B cell (primary cell): ENCODE measurements around the gene PACSIN2. TPM values are rescaled to one million over a fixed set of nuclear protein-coding genes. Genes with fewer than 3 reads are reported as not detected.

Experiments
- ATAC-seq: fragments of 200-7000 bp; cut with Tn5 transposase; one replicate; pipeline ENCODE4 v1.10.0; 2021; ENCODE audit warnings: low read depth, mild to moderate bottlenecking, moderate number of reproducible peaks, moderate library complexity
- CTCF ChIA-PET: fragments of 350-600 bp; sonication (Branson Sonifier 250); formaldehyde crosslinking; loops from one replicate; lab custom pipeline; 2021; ENCODE audit warnings: antibody characterized with exemption, inconsistent platforms; lab: Charles Lee
- POLR2A ChIA-PET: fragments of 350-600 bp; sonication (Branson Sonifier 250); formaldehyde crosslinking; loops from one replicate; lab custom pipeline; 2021; ENCODE audit warnings: antibody characterized with exemption; lab: Charles Lee
- DNase-seq: peaks from one replicate; pipeline ENCODE4 v3.0.0; 2013
- H2AFZ ChIP-seq: 2 replicates; pipeline ENCODE4 v1.6.1; 2012; ENCODE audit warnings: mild to moderate bottlenecking, low read depth, low read length; ENCODE audit not compliant: insufficient read depth, poor library complexity, severe bottlenecking
- H3K27ac ChIP-seq, 2 donors: 1 replicate in 1 of 2; 2 replicates in 1 of 2; pipeline ENCODE4 v1.5.1; 2012 to 2013; ENCODE audit warnings: low read length in 2 of 2, mild to moderate bottlenecking in 2 of 2, moderate library complexity in 1 of 2
- H3K27me3 ChIP-seq, 4 experiments: fragments of 200-600 bp in 1 of 4; sonication (generic) in 1 of 4; replicated peaks in 1 of 4; 1 replicate in 2 of 4; 2 replicates in 2 of 4; pipeline versions ENCODE4 v1.6.1 to v1.7.0; 2013 to 2016; ENCODE audit warnings: low read length in 3 of 4, mild to moderate bottlenecking in 2 of 4, mixed read lengths in 1 of 4, moderate library complexity in 1 of 4; ENCODE audit not compliant: insufficient read depth in 4 of 4, control insufficient read depth in 3 of 4; ENCODE audit errors: control extremely low read depth in 1 of 4
- H3K36me3 ChIP-seq, 2 experiments: replicated peaks in 1 of 2; 1 replicate in 1 of 2; 2 replicates in 1 of 2; pipeline versions ENCODE4 v1.6.1 to v1.7.1; 2013; ENCODE audit warnings: low read length in 1 of 2; ENCODE audit not compliant: insufficient read depth in 2 of 2, control insufficient read depth in 1 of 2; ENCODE audit errors: control extremely low read depth in 1 of 2, extremely low read depth in 1 of 2
- H3K4me1 ChIP-seq, 2 donors: fragments of 200-600 bp in 1 of 2; sonication (generic) in 1 of 2; 1 replicate in 1 of 2; 2 replicates in 1 of 2; pipeline versions ENCODE4 v1.5.1 to v1.6.1; 2013 to 2017; ENCODE audit warnings: low read length in 2 of 2; ENCODE audit not compliant: control insufficient read depth in 2 of 2, insufficient read depth in 2 of 2
- H3K4me2 ChIP-seq: replicated peaks from 2 replicates; pipeline ENCODE3; 2012; ENCODE audit warnings: mild to moderate bottlenecking, low read depth, low read length; ENCODE audit not compliant: poor library complexity, severe bottlenecking
- H3K4me3 ChIP-seq, 5 experiments: fragments of 200-600 bp in 1 of 5; sonication (generic) in 1 of 5; 1 replicate in 3 of 5; 2 replicates in 2 of 5; pipeline versions ENCODE4 v1.5.1 to v1.7.0; 2011 to 2016; ENCODE audit warnings: low read length in 4 of 5, mild to moderate bottlenecking in 4 of 5, low read depth in 2 of 5, control low read depth in 1 of 5, moderate library complexity in 1 of 5; ENCODE audit not compliant: insufficient read depth in 1 of 5; ENCODE audit errors: control extremely low read depth in 1 of 5, extremely low read depth in 1 of 5
- H3K79me2 ChIP-seq: fragments of 200-600 bp; sonication (generic); one replicate; pipeline ENCODE4 v1.6.0; 2016; ENCODE audit warnings: low read length; ENCODE audit not compliant: control insufficient read depth, insufficient read depth
- H3K9ac ChIP-seq: fragments of 200-600 bp; sonication (generic); 2 replicates; pipeline ENCODE4 v1.6.1; 2017; ENCODE audit warnings: mild to moderate bottlenecking, low read length, moderate library complexity
- H3K9me3 ChIP-seq, 3 donors: one replicate each; pipeline versions ENCODE4 v1.6.1 to v1.7.1; 2013; ENCODE audit warnings: low read length in 2 of 3; ENCODE audit not compliant: control insufficient read depth in 2 of 3, insufficient read depth in 1 of 3; ENCODE audit errors: control extremely low read depth in 1 of 3
- H4K20me1 ChIP-seq: 2 replicates; pipeline ENCODE4 v1.6.0; 2012; ENCODE audit warnings: mild to moderate bottlenecking, low read length; ENCODE audit not compliant: insufficient read depth, control insufficient read depth, poor library complexity, severe bottlenecking
- H3K27ac Mint-ChIP-seq: one replicate; pipeline ENCODE4 v1.8.0; 2021; ENCODE audit warnings: mixed read lengths
- H3K27me3 Mint-ChIP-seq: one replicate; pipeline ENCODE4 v1.8.0; 2021; ENCODE audit warnings: mixed read lengths
- H3K4me1 Mint-ChIP-seq: one replicate; pipeline ENCODE4 v1.8.0; 2021; ENCODE audit warnings: mixed read lengths
- H3K4me3 Mint-ChIP-seq: one replicate; pipeline ENCODE4 v1.8.0; 2021; ENCODE audit warnings: mixed read lengths
- H3K9me3 Mint-ChIP-seq: one replicate; pipeline ENCODE4 v1.8.0; 2022; ENCODE audit warnings: mixed read lengths; ENCODE audit not compliant: insufficient read depth
- EZH2 ChIP-seq: IDR thresholded peaks from 2 replicates; pipeline ENCODE4 v1.6.1; 2012; ENCODE audit warnings: borderline replicate concordance, low read depth, mild to moderate bottlenecking, moderate library complexity, low read length; ENCODE audit not compliant: insufficient read depth, poor library complexity, severe bottlenecking
- WGBS: methylation state at CpG from one replicate; pipeline ENCODE4 v1.1.5; 2013; ENCODE audit warnings: missing lambda C conversion rate; ENCODE audit not compliant: insufficient coverage; 5-methylcytosine and 5-hydroxymethylcytosine counted together
- intact Hi-C: fragments of 100-400 bp; cut with micrococcal nuclease; formaldehyde crosslinking; loops from one replicate; pipeline ENCODE4 v1.10.0; 2022
- polyA plus RNA-seq: library from polyadenylated mRNA; depleted of rRNA; stranded (reverse); fragments of >200 nt; gene quantifications from 2 replicates; pipeline ENCODE4 v1.2.3, GENCODE V29; 2012
- total RNA-seq, 2 donors: library from RNA; stranded (reverse); fragments of 120-200 nt in 1 of 2; gene quantifications; 1 replicate in 1 of 2; 2 replicates in 1 of 2; pipeline versions ENCODE4 v1.2.3 to v1.2.4, GENCODE V29; 2013 to 2022
- TF ChIP-seq, protein P1 (sequence below): fragments of 200-600 bp; IDR thresholded peaks from one replicate; pipeline ENCODE4 v1.8.0; 2022; ENCODE audit warnings: antibody characterized with exemption, mild to moderate bottlenecking

The PACSIN2 gene
- total and polyA plus RNA-seq, 2 donors (not counting 1 experiment from before 2014, with no cell fraction given): 26.9 to 59.3 TPM

DNA sequence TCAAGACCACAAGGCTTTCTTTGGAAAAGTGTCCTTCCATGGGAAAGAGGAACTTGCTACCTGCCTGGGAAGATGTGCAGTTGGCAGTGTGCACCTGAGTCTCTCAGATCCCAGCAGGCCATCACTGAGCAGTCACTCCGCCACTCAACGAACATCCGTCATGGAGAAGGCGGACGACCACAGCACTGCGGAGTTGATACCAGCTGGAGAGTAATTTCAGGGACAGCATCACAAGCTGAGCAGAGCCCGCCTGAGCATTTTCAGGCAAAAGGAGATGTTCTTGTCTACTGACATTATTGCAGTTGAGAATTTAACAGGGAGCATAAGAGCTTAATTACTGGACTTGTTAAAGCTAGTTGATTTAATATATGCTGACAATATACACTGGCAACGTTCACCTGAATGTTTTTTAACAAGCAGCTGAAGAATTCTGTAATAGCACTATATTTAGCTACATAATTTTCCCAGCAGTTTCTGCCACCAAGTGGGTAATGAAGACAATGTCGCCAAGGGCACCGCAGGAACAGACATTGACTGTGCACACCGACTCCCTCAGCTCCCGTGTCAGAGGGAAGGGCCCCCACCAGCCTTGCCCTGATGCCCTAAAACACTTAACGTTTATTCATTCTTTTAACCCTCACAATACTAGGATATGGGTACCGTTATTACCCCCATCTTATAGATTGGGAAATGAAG, 105.4 kb downstream of the PACSIN2 start:
- TF ChIP-seq EZH2: no peak
- TF ChIP-seq, protein P1, sequence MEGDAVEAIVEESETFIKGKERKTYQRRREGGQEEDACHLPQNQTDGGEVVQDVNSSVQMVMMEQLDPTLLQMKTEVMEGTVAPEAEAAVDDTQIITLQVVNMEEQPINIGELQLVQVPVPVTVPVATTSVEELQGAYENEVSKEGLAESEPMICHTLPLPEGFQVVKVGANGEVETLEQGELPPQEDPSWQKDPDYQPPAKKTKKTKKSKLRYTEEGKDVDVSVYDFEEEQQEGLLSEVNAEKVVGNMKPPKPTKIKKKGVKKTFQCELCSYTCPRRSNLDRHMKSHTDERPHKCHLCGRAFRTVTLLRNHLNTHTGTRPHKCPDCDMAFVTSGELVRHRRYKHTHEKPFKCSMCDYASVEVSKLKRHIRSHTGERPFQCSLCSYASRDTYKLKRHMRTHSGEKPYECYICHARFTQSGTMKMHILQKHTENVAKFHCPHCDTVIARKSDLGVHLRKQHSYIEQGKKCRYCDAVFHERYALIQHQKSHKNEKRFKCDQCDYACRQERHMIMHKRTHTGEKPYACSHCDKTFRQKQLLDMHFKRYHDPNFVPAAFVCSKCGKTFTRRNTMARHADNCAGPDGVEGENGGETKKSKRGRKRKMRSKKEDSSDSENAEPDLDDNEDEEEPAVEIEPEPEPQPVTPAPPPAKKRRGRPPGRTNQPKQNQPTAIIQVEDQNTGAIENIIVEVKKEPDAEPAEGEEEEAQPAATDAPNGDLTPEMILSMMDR: no peak
- Histone ChIP-seq H2AFZ (no peak overlapping the region), H3K36me3 (peaks cover 0 to 55% of the 10 kb centered on the region in 2 experiments), H3K9me3 (no peaks in the 10 kb centered on the region), H4K20me1 (peaks cover 43% of the 10 kb centered on the region), H3K27ac (no peak overlapping the region), H3K4me1 (peaks cover 15 to 19% of the 10 kb centered on the region in 2 donors), H3K4me3 (no peak overlapping the region), H3K4me2 (no peak overlapping the region), H3K79me2 (peaks cover 95% of the 10 kb centered on the region), H3K27me3 (no peaks in the 10 kb centered on the region), H3K9ac (no peak overlapping the region)
- ATAC-seq (no peak), DNase-seq (no peak)
- over 99% methylated on average over 11 of the region's 14 CpGs for WGBS
- H3K4me1 Mint-ChIP-seq: peaks cover 21% of the 10 kb centered on the region
- CTCF ChIA-PET: interaction anchor here (1.0 to 1.4 kb wide), 3 partner anchors 42 to 124 kb away, joined by 3 read pairs; no protein-coding TSS in a partner anchor
- no peaks in the 10 kb centered on the region for H3K27me3 Mint-ChIP-seq
- intact Hi-C loops: loop anchor here (10.0 kb wide), 1 partner anchor 55 kb away; no protein-coding TSS in a partner anchor
- no peaks in the 10 kb centered on the region for H3K9me3 Mint-ChIP-seq
- no peak overlapping the region for H3K4me3 Mint-ChIP-seq
- POLR2A ChIA-PET: interaction anchor here (0.6 kb wide), 1 partner anchor 109 kb away, joined by 4 read pairs; no protein-coding TSS in a partner anchor
- H3K27ac Mint-ChIP-seq: no peak overlapping the region

DNA sequence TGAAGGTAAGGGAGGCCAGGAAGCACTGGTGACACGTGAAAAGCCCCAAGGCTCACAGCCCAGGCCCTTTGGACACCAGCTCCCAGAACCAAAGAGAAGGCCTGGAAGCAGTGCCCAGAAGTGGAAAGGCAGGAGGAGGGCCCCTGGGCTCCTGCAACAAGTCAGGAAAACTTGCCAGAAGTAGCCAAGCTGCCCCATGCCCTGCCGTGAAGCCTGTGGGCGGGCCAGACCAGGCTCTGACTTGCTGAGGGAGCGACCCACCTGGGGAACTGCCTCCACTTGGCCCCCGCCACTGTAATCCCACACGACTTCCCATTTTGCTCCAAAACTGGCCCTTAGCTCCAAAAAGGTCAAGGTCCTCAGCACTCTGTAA, 106.6 kb downstream of the PACSIN2 start:
- Histone ChIP-seq H3K4me3 (no peak overlapping the region), H3K9ac (no peak overlapping the region), H3K4me1 (peaks cover 15 to 19% of the 10 kb centered on the region in 2 donors), H2AFZ (no peak overlapping the region), H3K27me3 (no peaks in the 10 kb centered on the region), H3K79me2 (peaks cover 95% of the 10 kb centered on the region), H4K20me1 (peaks cover 55% of the 10 kb centered on the region), H3K9me3 (no peaks in the 10 kb centered on the region), H3K27ac (no peak overlapping the region), H3K36me3 (peaks cover 0 to 55% of the 10 kb centered on the region in 2 experiments), H3K4me2 (no peak overlapping the region)
- H3K27me3 Mint-ChIP-seq: no peaks in the 10 kb centered on the region
- POLR2A ChIA-PET: no interaction called here
- no peak for DNase-seq
- CTCF ChIA-PET: interaction anchor here (1.4 kb wide), 1 partner anchor 89 kb away, joined by 3 read pairs; no protein-coding TSS in a partner anchor
- no peak overlapping the region for H3K4me3 Mint-ChIP-seq
- intact Hi-C loops: no loop called here
- no peaks in the 10 kb centered on the region for H3K9me3 Mint-ChIP-seq
- no peak overlapping the region for H3K27ac Mint-ChIP-seq
- H3K4me1 Mint-ChIP-seq: peaks cover 18% of the 10 kb centered on the region
- WGBS: 98% methylated on average over 6 of the region's 6 CpGs
- TF ChIP-seq, protein P1: no peak
- no peak for TF ChIP-seq EZH2
- ATAC-seq: no peak
